ENCODE results near the gene NUS1. TPM values are rescaled to one million over a fixed set of nuclear protein-coding genes. Genes with fewer than 3 reads are reported as not detected.
"Not testable (repeated sequence)": the region's sequence is repeated elsewhere in the genome, so short reads cannot be mapped to it uniquely, and the experiment has no call there.

NUS1 gene
- total RNA-seq, 1 experiment from 2014 or later, result 73.8 TPM

DNA sequence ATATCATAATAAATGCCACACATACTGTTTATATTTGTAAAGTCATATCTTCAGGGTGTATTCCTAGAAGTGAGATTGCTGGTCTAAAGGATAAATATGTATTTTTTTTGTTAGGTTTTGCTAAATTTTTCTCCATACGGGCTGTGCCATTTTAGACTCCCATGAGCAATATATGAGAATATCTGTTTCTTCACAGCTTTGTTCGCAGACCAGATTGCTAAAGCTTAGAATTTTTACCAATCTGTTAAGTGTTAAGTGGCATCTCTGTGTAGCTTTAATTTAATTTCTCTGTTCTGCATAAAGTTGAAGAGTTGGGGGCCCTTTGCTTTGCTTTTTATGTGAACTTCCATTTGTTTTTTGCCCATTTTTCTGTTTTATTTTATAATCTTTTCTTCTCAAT, 32.3 kb upstream of the NUS1 start:
- H3K36me3 Mint-ChIP-seq, result peaks cover 35% of the 10 kb centered on the region
- ChIA-PET POLR2A (no interaction called here), CTCF (no interaction called here)
- DNase-seq (ENCODE audit: low spot score) (no peak), ATAC-seq (no peak)
- H3K27ac Mint-ChIP-seq, result no peak overlapping the region
- TF ChIP-seq MXD4 (CRISPR knock-in tag; IDR thresholded peaks at IDR 0.05; ENCODE audit: borderline replicate concordance), result no peak
- TF ChIP-seq ZNF138 (CRISPR knock-in tag; conservative IDR thresholded peaks at IDR 0.05), result no peak
- TF ChIP-seq CREB1 (CRISPR knock-in tag; IDR thresholded peaks at IDR 0.05), result no peak
- TF ChIP-seq AFF4 (CRISPR knock-in tag; IDR thresholded peaks at IDR 0.05; ENCODE audit: borderline replicate concordance), result no peak
- TF ChIP-seq, protein P1, sequence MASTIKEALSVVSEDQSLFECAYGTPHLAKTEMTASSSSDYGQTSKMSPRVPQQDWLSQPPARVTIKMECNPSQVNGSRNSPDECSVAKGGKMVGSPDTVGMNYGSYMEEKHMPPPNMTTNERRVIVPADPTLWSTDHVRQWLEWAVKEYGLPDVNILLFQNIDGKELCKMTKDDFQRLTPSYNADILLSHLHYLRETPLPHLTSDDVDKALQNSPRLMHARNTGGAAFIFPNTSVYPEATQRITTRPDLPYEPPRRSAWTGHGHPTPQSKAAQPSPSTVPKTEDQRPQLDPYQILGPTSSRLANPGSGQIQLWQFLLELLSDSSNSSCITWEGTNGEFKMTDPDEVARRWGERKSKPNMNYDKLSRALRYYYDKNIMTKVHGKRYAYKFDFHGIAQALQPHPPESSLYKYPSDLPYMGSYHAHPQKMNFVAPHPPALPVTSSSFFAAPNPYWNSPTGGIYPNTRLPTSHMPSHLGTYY (CRISPR knock-in tag; IDR thresholded peaks at IDR 0.05), result no peak
- TF ChIP-seq, protein P2, sequence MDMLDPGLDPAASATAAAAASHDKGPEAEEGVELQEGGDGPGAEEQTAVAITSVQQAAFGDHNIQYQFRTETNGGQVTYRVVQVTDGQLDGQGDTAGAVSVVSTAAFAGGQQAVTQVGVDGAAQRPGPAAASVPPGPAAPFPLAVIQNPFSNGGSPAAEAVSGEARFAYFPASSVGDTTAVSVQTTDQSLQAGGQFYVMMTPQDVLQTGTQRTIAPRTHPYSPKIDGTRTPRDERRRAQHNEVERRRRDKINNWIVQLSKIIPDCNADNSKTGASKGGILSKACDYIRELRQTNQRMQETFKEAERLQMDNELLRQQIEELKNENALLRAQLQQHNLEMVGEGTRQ (CRISPR knock-in tag; IDR thresholded peaks at IDR 0.05), result no peak
- TF ChIP-seq ZNF232 (CRISPR knock-in tag; IDR thresholded peaks at IDR 0.05), result no peak
- no peak for TF ChIP-seq PREB (CRISPR knock-in tag; IDR thresholded peaks at IDR 0.05; ENCODE audit: borderline replicate concordance)
- H3K4me1 Mint-ChIP-seq, result no peaks in the 10 kb centered on the region
- peaks cover 29% of the 10 kb centered on the region for H3K9me3 Mint-ChIP-seq
- H3K27me3 Mint-ChIP-seq (ENCODE audit: low read depth), result no peaks in the 10 kb centered on the region
- H3K4me3 Mint-ChIP-seq, result no peak overlapping the region

DNA sequence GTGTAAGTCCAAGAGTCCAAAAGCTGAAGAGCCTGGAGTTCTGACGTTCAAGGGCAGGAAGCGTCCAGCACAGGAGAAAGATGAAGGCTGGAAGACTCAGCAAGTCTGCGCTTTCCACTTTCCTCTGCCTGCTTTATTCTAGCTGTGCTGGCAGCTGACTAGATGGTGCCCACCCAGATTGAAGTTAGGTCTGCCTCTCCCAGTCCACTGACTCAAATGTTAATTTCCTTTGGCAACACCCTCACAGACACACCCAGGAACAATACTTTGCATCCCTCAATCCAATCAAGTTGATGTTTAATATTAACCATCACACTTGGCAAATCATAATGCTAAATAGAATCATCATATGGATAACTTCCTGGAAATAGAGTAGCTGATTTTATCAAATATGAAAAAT, 23.3 kb upstream of the NUS1 start:
- H3K27me3 Mint-ChIP-seq (ENCODE audit: low read depth); CTCF ChIA-PET; POLR2A ChIA-PET; H3K4me1 Mint-ChIP-seq; DNase-seq (ENCODE audit: low spot score); H3K27ac Mint-ChIP-seq; ATAC-seq; H3K4me3 Mint-ChIP-seq: not testable (repeated sequence)
- peaks cover 11% of the 10 kb centered on the region for H3K9me3 Mint-ChIP-seq
- H3K36me3 Mint-ChIP-seq, result peaks cover 25% of the 10 kb centered on the region

GRCh38 chr6:117653949-117654348, 21.3 kb upstream of the NUS1 start:
- H3K4me1 Mint-ChIP-seq, result no peaks in the 10 kb centered on the region
- H3K9me3 Mint-ChIP-seq, result peaks cover 11% of the 10 kb centered on the region
- DNase-seq (ENCODE audit: low spot score), result no peak
- ATAC-seq, result no peak
- POLR2A ChIA-PET, result no interaction called here
- H3K27ac Mint-ChIP-seq, result no peak overlapping the region
- CTCF ChIA-PET, result no interaction called here
- TF ChIP-seq, protein P3, sequence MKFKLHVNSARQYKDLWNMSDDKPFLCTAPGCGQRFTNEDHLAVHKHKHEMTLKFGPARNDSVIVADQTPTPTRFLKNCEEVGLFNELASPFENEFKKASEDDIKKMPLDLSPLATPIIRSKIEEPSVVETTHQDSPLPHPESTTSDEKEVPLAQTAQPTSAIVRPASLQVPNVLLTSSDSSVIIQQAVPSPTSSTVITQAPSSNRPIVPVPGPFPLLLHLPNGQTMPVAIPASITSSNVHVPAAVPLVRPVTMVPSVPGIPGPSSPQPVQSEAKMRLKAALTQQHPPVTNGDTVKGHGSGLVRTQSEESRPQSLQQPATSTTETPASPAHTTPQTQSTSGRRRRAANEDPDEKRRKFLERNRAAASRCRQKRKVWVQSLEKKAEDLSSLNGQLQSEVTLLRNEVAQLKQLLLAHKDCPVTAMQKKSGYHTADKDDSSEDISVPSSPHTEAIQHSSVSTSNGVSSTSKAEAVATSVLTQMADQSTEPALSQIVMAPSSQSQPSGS (CRISPR knock-in tag; IDR thresholded peaks at IDR 0.05; ENCODE audit: borderline replicate concordance, low read depth), result no peak
- TF ChIP-seq PREB (CRISPR knock-in tag; IDR thresholded peaks at IDR 0.05; ENCODE audit: borderline replicate concordance) (no peak), CREB1 (CRISPR knock-in tag; IDR thresholded peaks at IDR 0.05) (no peak), CREM (CRISPR knock-in tag; IDR thresholded peaks at IDR 0.05) (no peak), NFATC4 (CRISPR knock-in tag; IDR thresholded peaks at IDR 0.05) (no peak), OVOL2 (CRISPR knock-in tag; IDR thresholded peaks at IDR 0.05; ENCODE audit: borderline replicate concordance) (no peak), ZNF317 (CRISPR knock-in tag; IDR thresholded peaks at IDR 0.05; ENCODE audit: borderline replicate concordance, low read depth) (no peak)
- TF ChIP-seq, protein P4, sequence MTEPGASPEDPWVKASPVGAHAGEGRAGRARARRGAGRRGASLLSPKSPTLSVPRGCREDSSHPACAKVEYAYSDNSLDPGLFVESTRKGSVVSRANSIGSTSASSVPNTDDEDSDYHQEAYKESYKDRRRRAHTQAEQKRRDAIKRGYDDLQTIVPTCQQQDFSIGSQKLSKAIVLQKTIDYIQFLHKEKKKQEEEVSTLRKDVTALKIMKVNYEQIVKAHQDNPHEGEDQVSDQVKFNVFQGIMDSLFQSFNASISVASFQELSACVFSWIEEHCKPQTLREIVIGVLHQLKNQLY (CRISPR knock-in tag; IDR thresholded peaks at IDR 0.05), result no peak
- TF ChIP-seq, protein P5, sequence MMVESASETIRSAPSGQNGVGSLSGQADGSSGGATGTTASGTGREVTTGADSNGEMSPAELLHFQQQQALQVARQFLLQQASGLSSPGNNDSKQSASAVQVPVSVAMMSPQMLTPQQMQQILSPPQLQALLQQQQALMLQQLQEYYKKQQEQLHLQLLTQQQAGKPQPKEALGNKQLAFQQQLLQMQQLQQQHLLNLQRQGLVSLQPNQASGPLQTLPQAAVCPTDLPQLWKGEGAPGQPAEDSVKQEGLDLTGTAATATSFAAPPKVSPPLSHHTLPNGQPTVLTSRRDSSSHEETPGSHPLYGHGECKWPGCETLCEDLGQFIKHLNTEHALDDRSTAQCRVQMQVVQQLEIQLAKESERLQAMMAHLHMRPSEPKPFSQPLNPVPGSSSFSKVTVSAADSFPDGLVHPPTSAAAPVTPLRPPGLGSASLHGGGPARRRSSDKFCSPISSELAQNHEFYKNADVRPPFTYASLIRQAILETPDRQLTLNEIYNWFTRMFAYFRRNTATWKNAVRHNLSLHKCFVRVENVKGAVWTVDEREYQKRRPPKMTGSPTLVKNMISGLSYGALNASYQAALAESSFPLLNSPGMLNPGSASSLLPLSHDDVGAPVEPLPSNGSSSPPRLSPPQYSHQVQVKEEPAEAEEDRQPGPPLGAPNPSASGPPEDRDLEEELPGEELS (CRISPR knock-in tag; IDR thresholded peaks at IDR 0.05), result no peak
- H3K36me3 Mint-ChIP-seq, result peaks cover 28% of the 10 kb centered on the region
- no peaks in the 10 kb centered on the region for H3K27me3 Mint-ChIP-seq (ENCODE audit: low read depth)
- no peak overlapping the region for H3K4me3 Mint-ChIP-seq

Data from WTC11 (cell line).